NCI-H146 treated with DMSO at 0.1 percent for 48 hours (cell line): ENCODE data around the gene TNNC1.

Experiments used
- DNase-seq: peaks from one replicate; lab custom pipeline; 2025; ENCODE audit not compliant: unreplicated experiment; lab: John Stamatoyannopoulos, UW

TNNC1 gene

GRCh38 chr3:52453496-52454249 lies at the start of gene TNNC1:
Gene TNNC1, minus strand, starts transcription at chr3:52454041. Its CDS starts 26 bp downstream, at chr3:52454015.
- DNase-seq, result no peak

- DNase-seq, result no peak
Observed at GRCh38 chr3:52502808-52503350, 49.0 kb upstream of the TNNC1 start.

- DNase-seq, result no peak
Observed at GRCh38 chr3:52502001-52502400, 48.2 kb upstream of the TNNC1 start.

GRCh38 chr3:52501046-52501445 lies 47.2 kb upstream of the TNNC1 start:
- no peak for DNase-seq

- no peak for DNase-seq
Observed at GRCh38 chr3:52498137-52499054, 44.6 kb upstream of the TNNC1 start.

- no peak for DNase-seq
Observed at GRCh38 chr3:52495777-52496602, 42.1 kb upstream of the TNNC1 start.

- DNase-seq, result no peak
Observed at GRCh38 chr3:52494886-52495495, 41.1 kb upstream of the TNNC1 start, which contains the start of gene STAB1. Gene STAB1, plus strand, starts transcription at chr3:52495338. Its CDS starts 76 bp downstream, at chr3:52495414.

- DNase-seq, result peak; percentile 7
Observed at GRCh38 chr3:52494445-52494844, 40.6 kb upstream of the TNNC1 start.

- no peak for DNase-seq
Observed at GRCh38 chr3:52493232-52494017, 39.6 kb upstream of the TNNC1 start.

GRCh38 chr3:52492059-52492458 lies 38.2 kb upstream of the TNNC1 start:
- DNase-seq, result no peak

GRCh38 chr3:52490939-52491526 lies 37.2 kb upstream of the TNNC1 start:
- DNase-seq, result no peak

- no peak for DNase-seq
Observed at GRCh38 chr3:52490035-52490938, 36.4 kb upstream of the TNNC1 start.

GRCh38 chr3:52489453-52489852 lies 35.6 kb upstream of the TNNC1 start:
- no peak for DNase-seq

GRCh38 chr3:52488746-52489145 lies 34.9 kb upstream of the TNNC1 start:
- DNase-seq, result no peak

- no peak for DNase-seq
Observed at GRCh38 chr3:52487788-52488691, 34.2 kb upstream of the TNNC1 start.

GRCh38 chr3:52487050-52487787 lies 33.4 kb upstream of the TNNC1 start:
- no peak for DNase-seq
